HG02943 (cell line): Measurements from ENCODE around the gene TSPOAP1.

Source experiments
- ATAC-seq: cut with Tn5 transposase; IDR thresholded peaks from one replicate; pipeline ENCODE4 v1.9.1; 2021; ENCODE audit warnings: mild to moderate bottlenecking, low read depth, moderate library complexity; ENCODE audit not compliant: unreplicated experiment

The TSPOAP1 gene

GRCh38 chr17:58362368-58363014 lies 33.9 kb upstream of the TSPOAP1 start:
- ATAC-seq = no peak

- no peak for ATAC-seq
Measured at GRCh38 chr17:58360296-58361063, 31.9 kb upstream of the TSPOAP1 start.

GRCh38 chr17:58358408-58359172 lies 30.0 kb upstream of the TSPOAP1 start:
- no peak for ATAC-seq

GRCh38 chr17:58357312-58358297 lies 29.0 kb upstream of the TSPOAP1 start:
- no peak for ATAC-seq

GRCh38 chr17:58356231-58356630 lies 27.6 kb upstream of the TSPOAP1 start:
- ATAC-seq = no peak

GRCh38 chr17:58354541-58355216 lies 26.1 kb upstream of the TSPOAP1 start:
- no peak for ATAC-seq

- ATAC-seq = no peak
Measured at GRCh38 chr17:58353389-58353825, 24.8 kb upstream of the TSPOAP1 start.

GRCh38 chr17:58352596-58353388 lies 24.2 kb upstream of the TSPOAP1 start:
- no peak for ATAC-seq

GRCh38 chr17:58351831-58352595 lies 23.4 kb upstream of the TSPOAP1 start, which contains the start of gene SUPT4H1:
Gene SUPT4H1 (minus strand): TSS chr17:58352201. CDS start chr17:58352135, 66 bp downstream.
- ATAC-seq = peak; percentile 82

GRCh38 chr17:58351182-58351581 lies 22.6 kb upstream of the TSPOAP1 start:
- no peak for ATAC-seq

- no peak for ATAC-seq
Measured at GRCh38 chr17:58348038-58348437, 19.4 kb upstream of the TSPOAP1 start.

GRCh38 chr17:58345500-58345899 lies 16.9 kb upstream of the TSPOAP1 start:
- no peak for ATAC-seq

GRCh38 chr17:58344791-58345157 lies 16.2 kb upstream of the TSPOAP1 start:
- peak; percentile 44 for ATAC-seq

GRCh38 chr17:58344047-58344790 lies 15.6 kb upstream of the TSPOAP1 start:
- peak; percentile 82 for ATAC-seq

GRCh38 chr17:58343131-58343530 lies 14.5 kb upstream of the TSPOAP1 start:
- ATAC-seq = no peak

GRCh38 chr17:58341861-58342475 lies 13.4 kb upstream of the TSPOAP1 start:
- ATAC-seq = no peak
